AG09309 (cell line): ENCODE measurements around the gene APOOL.
A peak's percentile ranks its signal among the peaks of the same experiment; 100 is the strongest.
"Not testable (repeated sequence)": the region's sequence is repeated elsewhere in the genome, so short reads cannot be mapped to it uniquely, and the experiment has no call there.

Experiments
- DNase-seq: peaks from one replicate; pipeline ENCODE4 v3.0.0-alpha.2; 2010; ENCODE audit warnings: low read depth
- H3K4me3 ChIP-seq: 2 replicates; pipeline ENCODE4 v1.5.1; 2011; ENCODE audit warnings: mild to moderate bottlenecking, low read depth, low read length, moderate library complexity; ENCODE audit not compliant: control insufficient read depth
- TF ChIP-seq, protein P1 (sequence below): IDR thresholded peaks from 2 replicates; pipeline ENCODE4 v1.5.1; 2011; ENCODE audit warnings: mild to moderate bottlenecking, low read depth, low read length, inconsistent platforms; ENCODE audit not compliant: insufficient read depth, control insufficient read depth; ENCODE audit errors: missing control alignments

The APOOL gene

DNA sequence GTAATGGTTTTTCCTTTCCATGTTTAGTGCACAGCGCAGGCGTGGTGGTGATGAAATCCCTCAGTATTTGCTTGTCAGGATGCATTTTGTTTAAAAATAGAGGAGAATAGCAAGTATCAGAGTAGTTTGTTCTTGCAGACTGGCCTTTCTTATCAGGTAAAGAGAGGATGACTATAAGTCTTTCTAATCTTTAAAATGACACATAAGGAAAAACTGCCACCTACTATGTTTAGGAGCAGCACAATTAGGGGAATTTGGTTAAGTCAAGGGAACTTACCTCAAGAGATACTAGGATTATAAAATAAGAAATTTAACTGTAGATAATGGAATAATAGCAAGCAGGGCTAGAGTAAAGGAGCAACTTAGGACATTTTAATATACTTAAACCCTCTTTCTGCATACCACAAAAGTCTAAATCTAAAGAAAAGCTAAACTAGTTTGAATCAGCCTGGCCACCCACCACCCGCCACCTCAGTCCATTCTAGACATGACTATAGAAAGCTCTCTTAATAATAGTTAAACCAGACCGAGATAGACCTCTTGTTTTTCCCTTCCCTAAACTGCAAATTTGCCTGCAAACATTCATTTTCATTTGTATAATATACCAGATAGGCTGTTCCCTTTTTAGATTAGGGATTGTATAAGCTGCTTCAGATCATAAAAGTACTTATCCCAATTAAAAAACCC lies 62.0 kb downstream of the APOOL start:
- no peak for DNase-seq
- H3K4me3 ChIP-seq = no peak overlapping the region
- TF ChIP-seq, protein P1, sequence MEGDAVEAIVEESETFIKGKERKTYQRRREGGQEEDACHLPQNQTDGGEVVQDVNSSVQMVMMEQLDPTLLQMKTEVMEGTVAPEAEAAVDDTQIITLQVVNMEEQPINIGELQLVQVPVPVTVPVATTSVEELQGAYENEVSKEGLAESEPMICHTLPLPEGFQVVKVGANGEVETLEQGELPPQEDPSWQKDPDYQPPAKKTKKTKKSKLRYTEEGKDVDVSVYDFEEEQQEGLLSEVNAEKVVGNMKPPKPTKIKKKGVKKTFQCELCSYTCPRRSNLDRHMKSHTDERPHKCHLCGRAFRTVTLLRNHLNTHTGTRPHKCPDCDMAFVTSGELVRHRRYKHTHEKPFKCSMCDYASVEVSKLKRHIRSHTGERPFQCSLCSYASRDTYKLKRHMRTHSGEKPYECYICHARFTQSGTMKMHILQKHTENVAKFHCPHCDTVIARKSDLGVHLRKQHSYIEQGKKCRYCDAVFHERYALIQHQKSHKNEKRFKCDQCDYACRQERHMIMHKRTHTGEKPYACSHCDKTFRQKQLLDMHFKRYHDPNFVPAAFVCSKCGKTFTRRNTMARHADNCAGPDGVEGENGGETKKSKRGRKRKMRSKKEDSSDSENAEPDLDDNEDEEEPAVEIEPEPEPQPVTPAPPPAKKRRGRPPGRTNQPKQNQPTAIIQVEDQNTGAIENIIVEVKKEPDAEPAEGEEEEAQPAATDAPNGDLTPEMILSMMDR = no peak

DNA sequence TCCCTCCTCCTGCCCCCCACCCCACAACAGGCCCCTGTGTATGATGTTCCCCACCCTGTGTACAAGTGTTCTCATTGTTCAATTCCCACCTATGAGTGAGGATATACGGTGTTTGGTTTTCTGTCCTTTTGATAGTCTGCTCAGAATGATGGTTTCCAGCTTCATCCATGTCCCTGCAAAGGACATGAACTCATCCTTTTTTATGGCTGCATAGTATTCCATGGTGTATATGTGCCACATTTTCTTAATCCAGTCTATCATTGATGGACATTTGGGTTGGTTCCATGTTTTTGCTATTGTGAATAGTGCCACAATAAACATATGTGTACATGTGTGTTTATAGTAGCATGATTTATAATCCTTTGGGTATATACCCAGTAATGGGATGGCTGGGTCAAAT lies 73.6 kb downstream of the APOOL start:
- not testable (repeated sequence) for DNase-seq, H3K4me3 ChIP-seq

DNA sequence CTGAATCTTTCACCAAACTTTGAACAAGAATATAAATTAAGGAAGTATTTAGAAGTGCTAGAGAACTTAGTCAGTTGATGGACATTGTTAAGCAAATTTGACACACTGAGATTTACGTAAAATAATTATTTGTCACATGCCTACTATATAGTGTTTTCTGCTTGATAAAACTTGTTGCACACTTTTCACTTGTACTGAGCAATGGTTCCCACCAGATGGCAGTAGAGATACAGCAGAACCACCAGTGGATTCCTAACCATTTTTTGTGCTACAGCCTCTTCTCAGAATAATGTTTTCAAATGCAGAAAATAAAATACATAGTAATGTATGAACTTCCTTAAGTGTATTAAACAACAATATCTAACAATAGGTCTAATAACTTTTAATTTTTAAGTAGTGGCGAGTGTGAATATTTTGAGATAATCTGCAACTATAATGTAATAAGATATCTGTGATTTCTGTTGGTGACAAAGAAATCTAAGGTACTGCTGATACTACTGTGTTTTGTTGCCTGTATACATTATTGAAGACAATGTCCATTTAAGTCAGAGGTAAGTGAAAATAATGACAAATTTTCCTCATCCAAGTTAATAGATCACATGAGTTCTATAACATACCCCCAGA lies 81.2 kb downstream of the APOOL start:
- H3K4me3 ChIP-seq = no peak overlapping the region
- TF ChIP-seq, protein P1 = peak; percentile 86
- peak; percentile 4 for DNase-seq

DNA sequence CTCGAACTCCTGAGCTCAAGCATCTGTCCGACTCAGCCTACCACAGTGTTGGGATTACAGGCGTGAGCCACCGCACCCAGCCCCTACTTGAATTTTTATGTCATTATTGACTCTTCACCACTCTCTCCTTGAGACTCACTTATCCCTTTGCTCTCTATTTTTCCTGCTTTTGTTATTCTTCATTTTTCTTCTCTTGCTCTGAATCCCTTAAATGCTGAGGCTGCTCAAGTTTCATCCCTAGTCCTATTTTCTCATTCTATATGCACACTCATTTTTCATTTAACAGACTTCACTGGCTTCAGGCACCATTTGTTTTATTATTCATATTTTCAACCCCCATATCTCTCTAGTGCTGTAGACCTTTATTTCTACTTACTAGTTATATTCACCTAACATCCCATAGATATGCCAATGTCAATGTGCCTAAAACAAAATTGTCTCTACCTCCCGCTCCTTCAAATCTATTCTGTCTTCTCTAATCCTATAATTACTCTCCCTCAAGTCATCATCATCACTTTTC lies 85.7 kb downstream of the APOOL start:
- no peak for DNase-seq
- H3K4me3 ChIP-seq = no peak overlapping the region
- TF ChIP-seq, protein P1 = no peak

DNA sequence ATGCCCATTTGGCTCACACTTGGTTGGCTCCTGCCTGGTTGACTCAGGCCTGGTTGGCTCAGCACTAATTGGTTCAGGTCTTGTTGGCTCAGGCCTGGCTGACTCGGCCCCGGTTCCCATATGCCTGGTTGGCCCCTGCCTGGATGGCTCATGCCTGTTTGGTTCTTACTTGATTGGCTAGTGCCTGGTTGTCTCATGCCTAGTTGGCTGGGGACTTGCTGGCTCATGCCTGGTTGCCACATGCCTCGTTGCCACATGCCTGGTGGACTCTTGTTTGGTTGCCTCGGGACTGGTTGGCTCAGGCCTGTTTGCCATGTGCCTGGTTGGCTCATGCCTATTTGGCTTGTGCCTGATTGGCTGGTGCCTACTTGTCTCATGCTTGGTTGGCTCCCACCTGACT lies 103.7 kb downstream of the APOOL start:
- H3K4me3 ChIP-seq = no peak overlapping the region
- DNase-seq = no peak
- TF ChIP-seq, protein P1 = no peak

DNA sequence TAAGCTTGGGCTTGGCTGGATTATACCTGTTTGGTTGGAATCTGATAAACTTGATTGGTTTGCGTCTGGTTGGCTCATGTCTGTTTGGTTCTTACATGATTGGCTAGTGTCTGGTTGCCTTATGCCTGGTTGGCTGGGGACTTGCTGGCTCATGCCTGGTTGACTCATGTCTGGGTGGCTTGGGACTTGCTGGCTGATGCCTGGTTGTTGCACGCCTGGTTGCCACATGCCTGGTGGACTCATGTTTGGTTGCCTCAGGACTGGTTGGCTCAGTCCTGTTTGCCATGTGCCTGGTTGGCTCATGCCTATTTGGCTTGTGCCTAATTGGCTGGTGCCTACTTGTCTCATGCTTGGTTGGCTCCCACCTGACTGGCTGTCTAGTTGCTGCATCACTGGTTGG lies 104.5 kb downstream of the APOOL start:
- TF ChIP-seq, protein P1 = no peak
- DNase-seq = no peak
- no peak overlapping the region for H3K4me3 ChIP-seq

DNA sequence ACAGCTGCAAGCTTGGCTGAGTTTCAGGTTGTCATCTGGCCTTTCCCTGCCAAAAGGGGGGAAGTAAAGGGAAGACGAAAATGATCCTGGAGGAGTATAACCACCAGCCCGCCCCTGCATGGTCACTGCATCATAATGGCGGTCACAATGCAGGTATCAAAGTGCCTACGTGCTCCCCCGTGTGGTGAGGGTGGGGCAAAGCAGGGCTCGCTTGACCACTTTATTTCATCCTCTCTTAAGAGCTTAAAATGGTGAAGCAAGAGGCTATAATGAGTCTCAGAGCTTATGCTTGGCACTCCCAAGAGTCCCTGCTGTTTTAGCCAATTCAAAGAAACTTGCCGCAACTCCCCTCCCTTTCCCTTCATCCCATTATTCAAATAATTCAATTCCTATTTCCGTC lies 105.6 kb downstream of the APOOL start:
- DNase-seq = no peak
- TF ChIP-seq, protein P1 = peak; percentile 47
- no peak overlapping the region for H3K4me3 ChIP-seq
